HG02571 (cell line): ENCODE data around the gene KRTAP10-7.

ENCODE experiments used
- ATAC-seq: cut with Tn5 transposase; IDR thresholded peaks from one replicate; pipeline ENCODE4 v1.9.1; 2021; ENCODE audit warnings: mild to moderate bottlenecking, moderate library complexity; ENCODE audit not compliant: unreplicated experiment

KRTAP10-7 gene

GRCh38 chr21:44650973-44651675, 50.7 kb downstream of the KRTAP10-7 start:
- ATAC-seq: no peak
